RWPE2 (cell line): Measurements from ENCODE around the gene WWC2.

Source experiments
- ATAC-seq: fragments of 200-7000 bp; cut with Tn5 transposase; 3 replicates; pipeline ENCODE4 v1.9.1; 2021; ENCODE audit warnings: low read depth
- DNase-seq: peaks from one replicate; pipeline ENCODE4 v3.0.0-alpha.2; 2020; ENCODE audit warnings: low spot score
- H3K27ac ChIP-seq: fragments of 450-650 bp; 2 replicates; pipeline ENCODE4 v1.5.1; 2017; ENCODE audit warnings: mild to moderate bottlenecking; ENCODE audit not compliant: poor library complexity, severe bottlenecking
- H3K27me3 ChIP-seq: fragments of 250-450 bp; sonication (Bioruptor Pico); 2 replicates; pipeline ENCODE4 v1.5.1; 2021; ENCODE audit warnings: mild to moderate bottlenecking, moderate library complexity; ENCODE audit not compliant: insufficient read depth, poor library complexity, severe bottlenecking
- H3K36me3 ChIP-seq: fragments of 250-450 bp; sonication (Bioruptor Pico); 2 replicates; pipeline ENCODE4 v1.5.1; 2020; ENCODE audit warnings: low read depth, mild to moderate bottlenecking, moderate library complexity
- H3K4me1 ChIP-seq: fragments of 250-450 bp; sonication (Bioruptor Pico); 2 replicates; pipeline ENCODE4 v1.5.1; 2021; ENCODE audit warnings: mild to moderate bottlenecking, moderate library complexity; ENCODE audit not compliant: insufficient read depth, poor library complexity, severe bottlenecking
- H3K4me3 ChIP-seq: fragments of 250-450 bp; sonication (Bioruptor Pico); 2 replicates; pipeline ENCODE4 v1.5.1; 2021; ENCODE audit warnings: mild to moderate bottlenecking, moderate library complexity; ENCODE audit not compliant: severe bottlenecking
- H3K9me3 ChIP-seq: fragments of 250-450 bp; sonication (Bioruptor Pico); 2 replicates; pipeline ENCODE4 v1.5.1; 2021; ENCODE audit warnings: mild to moderate bottlenecking, moderate library complexity; ENCODE audit not compliant: severe bottlenecking
- TF ChIP-seq, protein P1 (sequence below): fragments of 450-650 bp; IDR thresholded peaks from one replicate; pipeline ENCODE4 v1.5.1; 2017; ENCODE audit warnings: mild to moderate bottlenecking, moderate library complexity; ENCODE audit not compliant: poor library complexity, severe bottlenecking

The WWC2 gene

DNA sequence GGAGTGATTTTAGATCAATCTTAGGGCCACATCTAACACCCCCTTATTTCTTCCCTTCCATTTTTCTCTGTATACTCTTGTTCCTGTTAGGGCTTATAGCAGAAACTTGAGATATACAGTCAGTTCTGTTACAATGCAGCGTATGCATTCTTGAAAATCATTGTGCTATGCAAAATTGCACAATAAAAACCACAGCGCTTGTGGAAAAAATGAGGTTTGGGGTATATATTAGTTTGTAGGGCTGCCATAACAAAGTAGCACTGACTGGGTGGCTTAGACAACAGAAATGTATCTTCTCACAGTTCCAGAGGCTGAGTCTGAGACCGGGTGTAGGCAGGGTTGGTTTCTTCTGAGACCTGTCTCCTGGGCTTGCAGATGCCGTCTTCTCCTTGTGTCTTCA is 59.0 kb downstream of the WWC2 start:
- no peak overlapping the region for H3K27ac ChIP-seq
- no peak for DNase-seq

GRCh38 chr4:183161630-183162029 is 62.6 kb downstream of the WWC2 start:
- Histone ChIP-seq H3K27ac (no peak overlapping the region), H3K36me3 (no peaks in the 10 kb centered on the region), H3K4me3 (no peak overlapping the region), H3K27me3 (no peaks in the 10 kb centered on the region), H3K4me1 (peaks cover 6% of the 10 kb centered on the region), H3K9me3 (no peaks in the 10 kb centered on the region)
- DNase-seq (no peak), ATAC-seq (no peak)
- TF ChIP-seq, protein P1, sequence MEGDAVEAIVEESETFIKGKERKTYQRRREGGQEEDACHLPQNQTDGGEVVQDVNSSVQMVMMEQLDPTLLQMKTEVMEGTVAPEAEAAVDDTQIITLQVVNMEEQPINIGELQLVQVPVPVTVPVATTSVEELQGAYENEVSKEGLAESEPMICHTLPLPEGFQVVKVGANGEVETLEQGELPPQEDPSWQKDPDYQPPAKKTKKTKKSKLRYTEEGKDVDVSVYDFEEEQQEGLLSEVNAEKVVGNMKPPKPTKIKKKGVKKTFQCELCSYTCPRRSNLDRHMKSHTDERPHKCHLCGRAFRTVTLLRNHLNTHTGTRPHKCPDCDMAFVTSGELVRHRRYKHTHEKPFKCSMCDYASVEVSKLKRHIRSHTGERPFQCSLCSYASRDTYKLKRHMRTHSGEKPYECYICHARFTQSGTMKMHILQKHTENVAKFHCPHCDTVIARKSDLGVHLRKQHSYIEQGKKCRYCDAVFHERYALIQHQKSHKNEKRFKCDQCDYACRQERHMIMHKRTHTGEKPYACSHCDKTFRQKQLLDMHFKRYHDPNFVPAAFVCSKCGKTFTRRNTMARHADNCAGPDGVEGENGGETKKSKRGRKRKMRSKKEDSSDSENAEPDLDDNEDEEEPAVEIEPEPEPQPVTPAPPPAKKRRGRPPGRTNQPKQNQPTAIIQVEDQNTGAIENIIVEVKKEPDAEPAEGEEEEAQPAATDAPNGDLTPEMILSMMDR: no peak

More for the DNA sequence above, 59.0 kb downstream of the WWC2 start:
- Histone ChIP-seq H3K4me1 (no peaks in the 10 kb centered on the region), H3K36me3 (no peaks in the 10 kb centered on the region), H3K4me3 (no peak overlapping the region), H3K27me3 (no peaks in the 10 kb centered on the region), H3K9me3 (no peaks in the 10 kb centered on the region)
- no peak for ATAC-seq
- TF ChIP-seq, protein P1: no peak

- DNase-seq (no peak), ATAC-seq (no peak)
- Histone ChIP-seq H3K27ac (no peak overlapping the region), H3K36me3 (no peaks in the 10 kb centered on the region), H3K4me1 (peaks cover 6% of the 10 kb centered on the region), H3K4me3 (no peak overlapping the region), H3K9me3 (no peaks in the 10 kb centered on the region), H3K27me3 (no peaks in the 10 kb centered on the region)
- TF ChIP-seq, protein P1: no peak
Measured at GRCh38 chr4:183163135-183163534, 64.1 kb downstream of the WWC2 start.

- peak overlapping the region; percentile 26 for H3K27ac ChIP-seq
Measured at GRCh38 chr4:183164963-183165362, 65.9 kb downstream of the WWC2 start.

DNA sequence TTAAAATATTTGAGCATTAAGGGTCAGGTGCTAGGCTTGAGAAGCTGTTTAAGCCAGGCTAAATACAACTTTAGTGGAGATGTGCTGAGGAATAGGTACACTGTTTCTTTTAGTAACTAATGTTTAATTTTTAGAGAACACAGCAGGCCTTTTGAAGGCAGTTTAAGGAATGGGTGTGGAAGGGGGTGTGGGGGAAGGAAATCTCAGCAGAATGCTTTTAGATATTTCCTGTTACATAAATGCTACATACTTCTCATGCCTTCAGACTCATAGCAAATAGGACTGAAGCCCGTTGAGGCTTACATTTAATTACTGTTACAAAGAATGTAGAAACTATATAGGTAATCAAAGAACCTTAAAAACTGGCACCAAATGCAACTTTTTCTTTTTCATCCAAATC is 66.3 kb downstream of the WWC2 start:
- Histone ChIP-seq H3K27me3 (no peaks in the 10 kb centered on the region), H3K4me1 (peaks cover 6% of the 10 kb centered on the region), H3K9me3 (no peaks in the 10 kb centered on the region), H3K27ac (peak overlapping the region; percentile 26), H3K4me3 (no peak overlapping the region), H3K36me3 (no peaks in the 10 kb centered on the region)
- ATAC-seq (peak; percentile 56; the same call in 2 of the 3 replicates), DNase-seq (no peak)
- TF ChIP-seq, protein P1: no peak

More at GRCh38 chr4:183164963-183165362, 65.9 kb downstream of the WWC2 start:
- H3K36me3 ChIP-seq: no peaks in the 10 kb centered on the region
- TF ChIP-seq, protein P1: no peak
- ATAC-seq: no peak
- peaks cover 6% of the 10 kb centered on the region for H3K4me1 ChIP-seq
- no peaks in the 10 kb centered on the region for H3K27me3 ChIP-seq
- no peak overlapping the region for H3K4me3 ChIP-seq
- no peaks in the 10 kb centered on the region for H3K9me3 ChIP-seq
- no peak for DNase-seq
